ENCODE results near the gene CIT.

The CIT gene

GRCh38 chr12:119843100-119843499 is 34.0 kb downstream of the CIT start:
- Histone ChIP-seq H3K27ac (ENCODE audit: low read depth, low read length) (no peak overlapping the region), H3K27me3 (ENCODE audit: insufficient read depth, low read length) (no peaks in the 10 kb centered on the region), H3K9ac (ENCODE audit: low read depth, low read length) (no peak overlapping the region), H3K9me3 (ENCODE audit: insufficient read depth, low read depth, low read length) (no peaks in the 10 kb centered on the region), H3K4me1 (ENCODE audit: insufficient read depth, low read length) (no peaks in the 10 kb centered on the region), H3K4me3 (ENCODE audit: low read length) (no peak overlapping the region), H3K36me3 (ENCODE audit: insufficient read depth, low read length) (peaks cover 69% of the 10 kb centered on the region)
- 87% methylated on average over 2 of the region's 2 CpGs for WGBS

GRCh38 chr12:119842380-119842779 is 34.7 kb downstream of the CIT start:
- Histone ChIP-seq H3K9ac (ENCODE audit: low read depth, low read length) (no peak overlapping the region), H3K9me3 (ENCODE audit: insufficient read depth, low read depth, low read length) (no peaks in the 10 kb centered on the region), H3K4me3 (ENCODE audit: low read length) (no peak overlapping the region), H3K27ac (ENCODE audit: low read depth, low read length) (no peak overlapping the region), H3K36me3 (ENCODE audit: insufficient read depth, low read length) (peaks cover 64% of the 10 kb centered on the region), H3K4me1 (ENCODE audit: insufficient read depth, low read length) (no peaks in the 10 kb centered on the region), H3K27me3 (ENCODE audit: insufficient read depth, low read length) (no peaks in the 10 kb centered on the region)
- WGBS: 100% methylated on average over 1 of the region's 1 CpG

GRCh38 chr12:119841433-119842210 is 35.5 kb downstream of the CIT start:
- H3K4me1 ChIP-seq (ENCODE audit: insufficient read depth, low read length): no peaks in the 10 kb centered on the region
- H3K27ac ChIP-seq (ENCODE audit: low read depth, low read length): no peak overlapping the region
- no peaks in the 10 kb centered on the region for H3K9me3 ChIP-seq (ENCODE audit: insufficient read depth, low read depth, low read length)
- peaks cover 66% of the 10 kb centered on the region for H3K36me3 ChIP-seq (ENCODE audit: insufficient read depth, low read length)
- WGBS: 95% methylated on average over 8 of the region's 8 CpGs
- H3K9ac ChIP-seq (ENCODE audit: low read depth, low read length): no peak overlapping the region
- H3K27me3 ChIP-seq (ENCODE audit: insufficient read depth, low read length): no peaks in the 10 kb centered on the region
- H3K4me3 ChIP-seq (ENCODE audit: low read length): no peak overlapping the region

- H3K27me3 ChIP-seq (ENCODE audit: insufficient read depth, low read length): no peaks in the 10 kb centered on the region
- 100% methylated on average over 3 of the region's 3 CpGs for WGBS
- no peaks in the 10 kb centered on the region for H3K4me1 ChIP-seq (ENCODE audit: insufficient read depth, low read length)
- no peak overlapping the region for H3K9ac ChIP-seq (ENCODE audit: low read depth, low read length)
- no peak overlapping the region for H3K27ac ChIP-seq (ENCODE audit: low read depth, low read length)
- peaks cover 60% of the 10 kb centered on the region for H3K36me3 ChIP-seq (ENCODE audit: insufficient read depth, low read length)
- H3K9me3 ChIP-seq (ENCODE audit: insufficient read depth, low read depth, low read length): no peaks in the 10 kb centered on the region
- H3K4me3 ChIP-seq (ENCODE audit: low read length): no peak overlapping the region
These were observed 36.5 kb downstream of the CIT start for GRCh38 chr12:119840582-119840981.

- Histone ChIP-seq H3K4me1 (ENCODE audit: insufficient read depth, low read length) (no peaks in the 10 kb centered on the region), H3K27me3 (ENCODE audit: insufficient read depth, low read length) (no peaks in the 10 kb centered on the region), H3K9ac (ENCODE audit: low read depth, low read length) (no peak overlapping the region), H3K9me3 (ENCODE audit: insufficient read depth, low read depth, low read length) (no peaks in the 10 kb centered on the region), H3K27ac (ENCODE audit: low read depth, low read length) (no peak overlapping the region), H3K36me3 (ENCODE audit: insufficient read depth, low read length) (peaks cover 61% of the 10 kb centered on the region), H3K4me3 (ENCODE audit: low read length) (no peak overlapping the region)
- WGBS: 94% methylated on average over 4 of the region's 4 CpGs
These were observed 37.0 kb downstream of the CIT start for GRCh38 chr12:119840168-119840567.

- peaks cover 59% of the 10 kb centered on the region for H3K36me3 ChIP-seq (ENCODE audit: insufficient read depth, low read length)
These were observed 38.1 kb downstream of the CIT start for GRCh38 chr12:119838826-119839600.

GRCh38 chr12:119836781-119837180 is 40.3 kb downstream of the CIT start:
- Histone ChIP-seq H3K4me3 (ENCODE audit: low read length) (no peak overlapping the region), H3K27me3 (ENCODE audit: insufficient read depth, low read length) (no peaks in the 10 kb centered on the region), H3K9me3 (ENCODE audit: insufficient read depth, low read depth, low read length) (no peaks in the 10 kb centered on the region), H3K36me3 (ENCODE audit: insufficient read depth, low read length) (peaks cover 64% of the 10 kb centered on the region), H3K27ac (ENCODE audit: low read depth, low read length) (no peak overlapping the region), H3K9ac (ENCODE audit: low read depth, low read length) (no peak overlapping the region), H3K4me1 (ENCODE audit: insufficient read depth, low read length) (no peaks in the 10 kb centered on the region)
- 100% methylated on average over 1 of the region's 1 CpG for WGBS

More at GRCh38 chr12:119838826-119839600, 38.1 kb downstream of the CIT start:
- Histone ChIP-seq H3K9me3 (ENCODE audit: insufficient read depth, low read depth, low read length) (no peaks in the 10 kb centered on the region), H3K27me3 (ENCODE audit: insufficient read depth, low read length) (no peaks in the 10 kb centered on the region), H3K27ac (ENCODE audit: low read depth, low read length) (no peak overlapping the region), H3K9ac (ENCODE audit: low read depth, low read length) (no peak overlapping the region), H3K4me1 (ENCODE audit: insufficient read depth, low read length) (no peaks in the 10 kb centered on the region), H3K4me3 (ENCODE audit: low read length) (no peak overlapping the region)
- WGBS: 94% methylated on average over 14 of the region's 14 CpGs

GRCh38 chr12:119835068-119835467 is 42.1 kb downstream of the CIT start:
- 92% methylated on average over 2 of the region's 2 CpGs for WGBS
- Histone ChIP-seq H3K4me3 (ENCODE audit: low read length) (no peak overlapping the region), H3K4me1 (ENCODE audit: insufficient read depth, low read length) (no peaks in the 10 kb centered on the region), H3K27me3 (ENCODE audit: insufficient read depth, low read length) (no peaks in the 10 kb centered on the region), H3K9me3 (ENCODE audit: insufficient read depth, low read depth, low read length) (no peaks in the 10 kb centered on the region), H3K9ac (ENCODE audit: low read depth, low read length) (no peak overlapping the region), H3K27ac (ENCODE audit: low read depth, low read length) (no peak overlapping the region), H3K36me3 (ENCODE audit: insufficient read depth, low read length) (peaks cover 64% of the 10 kb centered on the region)

GRCh38 chr12:119829439-119829838 is 47.7 kb downstream of the CIT start:
- Histone ChIP-seq H3K27me3 (ENCODE audit: insufficient read depth, low read length) (no peaks in the 10 kb centered on the region), H3K27ac (ENCODE audit: low read depth, low read length) (no peak overlapping the region), H3K4me1 (ENCODE audit: insufficient read depth, low read length) (no peaks in the 10 kb centered on the region), H3K9ac (ENCODE audit: low read depth, low read length) (no peak overlapping the region), H3K4me3 (ENCODE audit: low read length) (no peak overlapping the region), H3K9me3 (ENCODE audit: insufficient read depth, low read depth, low read length) (no peaks in the 10 kb centered on the region), H3K36me3 (ENCODE audit: insufficient read depth, low read length) (peaks cover 80% of the 10 kb centered on the region)
- WGBS: 100% methylated on average over 1 of the region's 1 CpG

GRCh38 chr12:119828300-119828699 is 48.8 kb downstream of the CIT start:
- 98% methylated on average over 5 of the region's 5 CpGs for WGBS
- H3K9me3 ChIP-seq (ENCODE audit: insufficient read depth, low read depth, low read length): no peaks in the 10 kb centered on the region
- no peak overlapping the region for H3K9ac ChIP-seq (ENCODE audit: low read depth, low read length)
- no peaks in the 10 kb centered on the region for H3K4me1 ChIP-seq (ENCODE audit: insufficient read depth, low read length)
- H3K27me3 ChIP-seq (ENCODE audit: insufficient read depth, low read length): no peaks in the 10 kb centered on the region
- peaks cover 79% of the 10 kb centered on the region for H3K36me3 ChIP-seq (ENCODE audit: insufficient read depth, low read length)
- H3K4me3 ChIP-seq (ENCODE audit: low read length): no peak overlapping the region
- no peak overlapping the region for H3K27ac ChIP-seq (ENCODE audit: low read depth, low read length)

GRCh38 chr12:119827760-119828159 is 49.4 kb downstream of the CIT start:
- Histone ChIP-seq H3K4me1 (ENCODE audit: insufficient read depth, low read length) (no peaks in the 10 kb centered on the region), H3K9me3 (ENCODE audit: insufficient read depth, low read depth, low read length) (no peaks in the 10 kb centered on the region), H3K4me3 (ENCODE audit: low read length) (no peak overlapping the region), H3K9ac (ENCODE audit: low read depth, low read length) (no peak overlapping the region), H3K27me3 (ENCODE audit: insufficient read depth, low read length) (no peaks in the 10 kb centered on the region), H3K27ac (ENCODE audit: low read depth, low read length) (no peak overlapping the region), H3K36me3 (ENCODE audit: insufficient read depth, low read length) (peaks cover 79% of the 10 kb centered on the region)
- WGBS: 87% methylated on average over 1 of the region's 1 CpG
